GM18868 (cell line): ENCODE results near the gene FRYL.

ENCODE experiments used
- ATAC-seq: cut with Tn5 transposase; IDR thresholded peaks from one replicate; pipeline ENCODE4 v1.9.1; 2021; ENCODE audit warnings: mild to moderate bottlenecking, moderate library complexity; ENCODE audit not compliant: unreplicated experiment

FRYL gene

GRCh38 chr4:48634688-48635308, 145.3 kb downstream of the FRYL start:
- no peak for ATAC-seq

GRCh38 chr4:48633657-48634056, 146.4 kb downstream of the FRYL start:
- ATAC-seq, result no peak

GRCh38 chr4:48629458-48629857, 150.6 kb downstream of the FRYL start:
- no peak for ATAC-seq

- no peak for ATAC-seq
These were observed 156.8 kb downstream of the FRYL start for GRCh38 chr4:48623182-48623780.

GRCh38 chr4:48620831-48621230, 159.2 kb downstream of the FRYL start:
- ATAC-seq, result no peak

GRCh38 chr4:48620093-48620492, 160.0 kb downstream of the FRYL start:
- no peak for ATAC-seq

- no peak for ATAC-seq
These were observed 175.6 kb downstream of the FRYL start for GRCh38 chr4:48604527-48604926.

GRCh38 chr4:48604041-48604440, 176.0 kb downstream of the FRYL start:
- ATAC-seq, result no peak

GRCh38 chr4:48603366-48604003, 176.6 kb downstream of the FRYL start:
- no peak for ATAC-seq

GRCh38 chr4:48602763-48603162, 177.3 kb downstream of the FRYL start:
- no peak for ATAC-seq

GRCh38 chr4:48602222-48602621, 177.9 kb downstream of the FRYL start:
- no peak for ATAC-seq

- no peak for ATAC-seq
These were observed 183.7 kb downstream of the FRYL start for GRCh38 chr4:48596336-48596735.

GRCh38 chr4:48594180-48594579, 185.9 kb downstream of the FRYL start:
- no peak for ATAC-seq

GRCh38 chr4:48591372-48591771, 188.7 kb downstream of the FRYL start:
- ATAC-seq, result no peak

GRCh38 chr4:48590884-48591283, 189.2 kb downstream of the FRYL start:
- ATAC-seq, result no peak

- ATAC-seq, result no peak
These were observed 191.0 kb downstream of the FRYL start for GRCh38 chr4:48589098-48589445.

- ATAC-seq, result peak; percentile 54
These were observed 191.6 kb downstream of the FRYL start for GRCh38 chr4:48588230-48589097.

GRCh38 chr4:48585401-48585800, 194.7 kb downstream of the FRYL start:
- ATAC-seq, result no peak

GRCh38 chr4:48578132-48578968, 201.7 kb downstream of the FRYL start:
- ATAC-seq, result peak; percentile 88

- no peak for ATAC-seq
These were observed 204.1 kb downstream of the FRYL start for GRCh38 chr4:48575964-48576363.

GRCh38 chr4:48571471-48571870, 208.6 kb downstream of the FRYL start:
- ATAC-seq, result no peak
